ENCODE results near the gene LENEP. TPM values are rescaled to one million over a fixed set of nuclear protein-coding genes. Genes with fewer than 3 reads are reported as not detected.

The LENEP gene
- total RNA-seq, 1 donor from 2014 or later = not detected

GRCh38 chr1:155037043-155037442 is 43.7 kb downstream of the LENEP start:
- H3K4me2 ChIP-seq (ENCODE audit: low read length) = no peak overlapping the region
- peaks cover 10% of the 10 kb centered on the region for H3K27me3 ChIP-seq (ENCODE audit: insufficient read depth, low read length)
- H3K79me2 ChIP-seq (ENCODE audit: insufficient read depth, low read length) = no peaks in the 10 kb centered on the region
- Mint-ChIP-seq H3K9me3 (ENCODE audit: unreplicated experiment) (peaks cover 2% of the 10 kb centered on the region), H3K36me3 (ENCODE audit: low read depth, unreplicated experiment) (peaks cover 8% of the 10 kb centered on the region), H3K4me1 (ENCODE audit: low read depth, unreplicated experiment) (peaks cover 13% of the 10 kb centered on the region), H3K27me3 (ENCODE audit: low read depth, unreplicated experiment) (peaks cover 23% of the 10 kb centered on the region), H3K4me3 (ENCODE audit: unreplicated experiment) (no peak overlapping the region), H3K27ac (ENCODE audit: unreplicated experiment) (no peak overlapping the region)
- H3K4me1 ChIP-seq (ENCODE audit: insufficient read depth, low read length) = peaks cover 4% of the 10 kb centered on the region
- DNase-seq (ENCODE audit: low read depth) (no peak), FAIRE-seq (no peak)
- no peak overlapping the region for H3K27ac ChIP-seq (ENCODE audit: low read depth, low read length)
- no peak overlapping the region for H3K4me3 ChIP-seq (ENCODE audit: insufficient read depth, low read depth, low read length)
- no peak overlapping the region for H2AFZ ChIP-seq (ENCODE audit: low read depth, low read length)
- no peaks in the 10 kb centered on the region for H4K20me1 ChIP-seq (ENCODE audit: insufficient read depth, low read length)
- no peaks in the 10 kb centered on the region for H3K36me3 ChIP-seq (ENCODE audit: insufficient read depth, low read length)
- no peak overlapping the region for H3K9ac ChIP-seq (ENCODE audit: low read length)
- no peak for TF ChIP-seq CTCF (IDR thresholded peaks at IDR 0.05; ENCODE audit: insufficient read depth, low read depth, low read length)
- TF ChIP-seq EZH2 (IDR thresholded peaks at IDR 0.05; ENCODE audit: insufficient read depth, low read length) = no peak
- no peaks in the 10 kb centered on the region for H3K9me3 ChIP-seq (ENCODE audit: insufficient read depth, low read depth, low read length)

- no peak for FAIRE-seq
- no peak overlapping the region for H3K4me3 ChIP-seq (ENCODE audit: insufficient read depth, low read depth, low read length)
- no peak overlapping the region for H3K4me2 ChIP-seq (ENCODE audit: low read length)
Measured at GRCh38 chr1:155037851-155038441, 44.6 kb downstream of the LENEP start.

More at GRCh38 chr1:155037851-155038441, 44.6 kb downstream of the LENEP start:
- Mint-ChIP-seq H3K4me3 (ENCODE audit: unreplicated experiment) (no peak overlapping the region), H3K27ac (ENCODE audit: unreplicated experiment) (no peak overlapping the region), H3K9me3 (ENCODE audit: unreplicated experiment) (peaks cover 2% of the 10 kb centered on the region), H3K27me3 (ENCODE audit: low read depth, unreplicated experiment) (peaks cover 25% of the 10 kb centered on the region), H3K36me3 (ENCODE audit: low read depth, unreplicated experiment) (peaks cover 8% of the 10 kb centered on the region), H3K4me1 (ENCODE audit: low read depth, unreplicated experiment) (peaks cover 13% of the 10 kb centered on the region)
- H2AFZ ChIP-seq (ENCODE audit: low read depth, low read length) = no peak overlapping the region
- H3K4me1 ChIP-seq (ENCODE audit: insufficient read depth, low read length) = peaks cover 4% of the 10 kb centered on the region
- H3K36me3 ChIP-seq (ENCODE audit: insufficient read depth, low read length) = no peaks in the 10 kb centered on the region
- H4K20me1 ChIP-seq (ENCODE audit: insufficient read depth, low read length) = no peaks in the 10 kb centered on the region
- TF ChIP-seq EZH2 (IDR thresholded peaks at IDR 0.05; ENCODE audit: insufficient read depth, low read length) (no peak), CTCF (IDR thresholded peaks at IDR 0.05; ENCODE audit: insufficient read depth, low read depth, low read length) (no peak)
- no peak overlapping the region for H3K27ac ChIP-seq (ENCODE audit: low read depth, low read length)
- H3K9ac ChIP-seq (ENCODE audit: low read length) = no peak overlapping the region
- H3K27me3 ChIP-seq (ENCODE audit: insufficient read depth, low read length) = peaks cover 10% of the 10 kb centered on the region
- no peak for DNase-seq (ENCODE audit: low read depth)
- no peaks in the 10 kb centered on the region for H3K9me3 ChIP-seq (ENCODE audit: insufficient read depth, low read depth, low read length)
- no peaks in the 10 kb centered on the region for H3K79me2 ChIP-seq (ENCODE audit: insufficient read depth, low read length)
